Adipose tissue (tissue), 3 donors: ENCODE results near the gene CD58. TPM values are rescaled to one million over a fixed set of nuclear protein-coding genes. Genes with fewer than 3 reads are reported as not detected.

ENCODE experiments used
- H3K27ac ChIP-seq: one replicate; pipeline ENCODE4 v1.5.1; 2013; ENCODE audit warnings: low read depth, low read length
- WGBS, 3 donors: extraction: QIAGEN DNeasy Blood & Tissue Kit; methylation state at CpG; one replicate each; pipeline ENCODE4 v1.1.7; 2013; 5-methylcytosine and 5-hydroxymethylcytosine counted together
- polyA plus RNA-seq, 3 donors: library from polyadenylated mRNA; stranded (reverse); fragments of 200-250 nt; gene quantifications; one replicate each; pipeline ENCODE4 v1.2.3, GENCODE V29; 2013
- donor health status: healthy with polysubstance abuse.
- donor health status: Bipolar disorder and iron deficiency.
- donor health status: healthy.

Gene CD58
- polyA plus RNA-seq, 3 donors = 5.6 to 24.0 (median 19.0) TPM

GRCh38 chr1:116488071-116488470 is 82.8 kb downstream of the CD58 start:
- WGBS, 3 donors = 77 to 85% (median 80%) methylated on average over 4 of the region's 4 CpGs
- H3K27ac ChIP-seq = no peak overlapping the region

- WGBS, 3 donors = 82 to 95% (median 92%) methylated on average over 1 of the region's 1 CpG
- H3K27ac ChIP-seq = no peak overlapping the region
These were observed 83.2 kb downstream of the CD58 start for GRCh38 chr1:116487583-116487982.

GRCh38 chr1:116487031-116487430 is 83.8 kb downstream of the CD58 start:
- H3K27ac ChIP-seq = no peak overlapping the region

- H3K27ac ChIP-seq = no peak overlapping the region
- 66 to 81% (median 75%) methylated on average over 3 of the region's 3 CpGs for WGBS, 3 donors
These were observed 84.4 kb downstream of the CD58 start for GRCh38 chr1:116486424-116486823.

GRCh38 chr1:116485976-116486375 is 84.8 kb downstream of the CD58 start:
- H3K27ac ChIP-seq = no peak overlapping the region
- 78 to 88% (median 85%) methylated on average over 2 of the region's 2 CpGs for WGBS, 3 donors

GRCh38 chr1:116485071-116485735 is 85.6 kb downstream of the CD58 start:
- WGBS, 3 donors = 34 to 42% (median 41%) methylated on average over 6 of the region's 6 CpGs
- no peak overlapping the region for H3K27ac ChIP-seq

- H3K27ac ChIP-seq = no peak overlapping the region
- WGBS, 3 donors = 67 to 75% (median 71%) methylated on average over 11 of the region's 11 CpGs
These were observed 87.1 kb downstream of the CD58 start for GRCh38 chr1:116483481-116484309.

GRCh38 chr1:116482490-116482889 is 88.3 kb downstream of the CD58 start:
- 72 to 94% (median 87%) methylated on average over 2 of the region's 2 CpGs for WGBS, 3 donors
- H3K27ac ChIP-seq = no peak overlapping the region

GRCh38 chr1:116481934-116482333 is 88.9 kb downstream of the CD58 start:
- WGBS, 3 donors = 84 to 92% (median 85%) methylated on average over 3 of the region's 3 CpGs

GRCh38 chr1:116478621-116479020 is 92.2 kb downstream of the CD58 start:
- WGBS, 3 donors = 92 to 96% (median 95%) methylated on average over 6 of the region's 6 CpGs
- H3K27ac ChIP-seq = no peak overlapping the region

More at GRCh38 chr1:116481934-116482333, 88.9 kb downstream of the CD58 start:
- H3K27ac ChIP-seq = no peak overlapping the region

- WGBS, 3 donors = 41 to 65% (median 54%) methylated on average over 3 of the region's 3 CpGs
- H3K27ac ChIP-seq = no peak overlapping the region
These were observed 93.4 kb downstream of the CD58 start for GRCh38 chr1:116477429-116477828.

- WGBS, 3 donors = 54 to 90% (median 86%) methylated on average over 3 of the region's 3 CpGs
- H3K27ac ChIP-seq = no peak overlapping the region
These were observed 94.5 kb downstream of the CD58 start for GRCh38 chr1:116476321-116476720.

- H3K27ac ChIP-seq = no peak overlapping the region
- WGBS, 3 donors = 90 to 94% (median 93%) methylated on average over 7 of the region's 7 CpGs
These were observed 95.0 kb downstream of the CD58 start for GRCh38 chr1:116475850-116476218.

GRCh38 chr1:116474921-116475849 is 95.6 kb downstream of the CD58 start:
- no peak overlapping the region for H3K27ac ChIP-seq

GRCh38 chr1:116472431-116472961 is 98.3 kb downstream of the CD58 start:
- no peak overlapping the region for H3K27ac ChIP-seq
- WGBS, 3 donors = 40 to 61% (median 58%) methylated on average over 3 of the region's 3 CpGs

More at GRCh38 chr1:116474921-116475849, 95.6 kb downstream of the CD58 start:
- WGBS, 3 donors = 34 to 92% (median 91%) methylated on average over 14 of the region's 14 CpGs

- 67 to 71% (median 71%) methylated on average over 4 of the region's 4 CpGs for WGBS, 3 donors
- no peak overlapping the region for H3K27ac ChIP-seq
These were observed 99.6 kb downstream of the CD58 start for GRCh38 chr1:116471241-116471640.

GRCh38 chr1:116470671-116471070 is 100.2 kb downstream of the CD58 start:
- WGBS, 3 donors = 82 to 95% (median 86%) methylated on average over 1 of the region's 1 CpG
- no peak overlapping the region for H3K27ac ChIP-seq

GRCh38 chr1:116466810-116467557 is 103.8 kb downstream of the CD58 start:
- H3K27ac ChIP-seq = no peak overlapping the region
- WGBS, 3 donors = 89 to 96% (median 93%) methylated on average over 2 of the region's 2 CpGs
